A673 (cell line): Measurements from ENCODE around the gene MRPS26. TPM values are rescaled to one million over a fixed set of nuclear protein-coding genes. Genes with fewer than 3 reads are reported as not detected.

Experiments
- BruUV-seq: library from RNA; stranded (reverse); fragments of 400-500 nt; replicated peaks from 2 replicates; lab custom pipeline; 2021; lab: Mats Ljungman, UMichigan
- CTCF ChIA-PET: fragments of 300-600 bp; sonication (Branson Sonifier 250); formaldehyde crosslinking; loops from one replicate; lab custom pipeline; 2022; ENCODE audit warnings: antibody characterized with exemption; lab: Charles Lee
- POLR2A ChIA-PET: fragments of 300-600 bp; sonication (Branson Sonifier 250); formaldehyde crosslinking; loops from one replicate; lab custom pipeline; 2022; ENCODE audit warnings: antibody characterized with exemption; ENCODE audit not compliant: low non-redundant PET; lab: Charles Lee
- DNase-seq: peaks from one replicate; pipeline ENCODE4 v3.0.0-alpha.2; 2015; ENCODE audit warnings: low spot score
- H3K27ac ChIP-seq: fragments of 200-600 bp; sonication (generic); 2 replicates; pipeline ENCODE4 v1.5.1; 2016; ENCODE audit warnings: mixed run types, low read depth, mild to moderate bottlenecking, mixed read lengths, antibody characterized with exemption, low read length; ENCODE audit not compliant: poor library complexity, severe bottlenecking
- H3K27me3 ChIP-seq: fragments of 200-600 bp; sonication (generic); replicated peaks from 2 replicates; pipeline ENCODE4 v1.6.1; 2017; ENCODE audit warnings: mixed run types, low read depth, mild to moderate bottlenecking, mixed read lengths, antibody characterized with exemption, low read length; ENCODE audit not compliant: insufficient read depth, poor library complexity
- H3K36me3 ChIP-seq: fragments of 200-600 bp; sonication (generic); 2 replicates; pipeline ENCODE4 v1.6.1; 2016; ENCODE audit warnings: mixed run types, mild to moderate bottlenecking, mixed read lengths, antibody characterized with exemption, low read length; ENCODE audit not compliant: insufficient read depth, poor library complexity, severe bottlenecking
- H3K4me1 ChIP-seq: fragments of 200-600 bp; sonication (generic); 2 replicates; pipeline ENCODE4 v1.6.1; 2017; ENCODE audit warnings: mixed run types, mild to moderate bottlenecking, mixed read lengths, antibody characterized with exemption, low read length; ENCODE audit not compliant: insufficient read depth, poor library complexity, severe bottlenecking
- H3K4me3 ChIP-seq: fragments of 200-600 bp; sonication (generic); 2 replicates; pipeline ENCODE4 v1.5.1; 2016; ENCODE audit warnings: low read depth, mixed run types, mild to moderate bottlenecking, mixed read lengths, low read length; ENCODE audit not compliant: poor library complexity, severe bottlenecking
- H3K9me3 ChIP-seq: fragments of 200-600 bp; sonication (generic); 2 replicates; pipeline ENCODE4 v1.6.1; 2016; ENCODE audit warnings: mixed run types, low read depth, mild to moderate bottlenecking, mixed read lengths, antibody characterized with exemption, low read length; ENCODE audit not compliant: poor library complexity, severe bottlenecking
- EZH2 ChIP-seq: fragments of 200-600 bp; sonication (generic); IDR thresholded peaks from 2 replicates; pipeline ENCODE4 v1.6.1; 2017; ENCODE audit warnings: borderline replicate concordance, low read depth, mild to moderate bottlenecking, mixed read lengths, antibody characterized with exemption, low read length; ENCODE audit not compliant: poor library complexity, severe bottlenecking
- intact Hi-C: fragments of 100-400 bp; cut with micrococcal nuclease; formaldehyde crosslinking; loops from one replicate; pipeline ENCODE4 v1.10.0; 2022; ENCODE audit not compliant: unreplicated experiment
- total RNA-seq: library from RNA; stranded (reverse); gene quantifications from 2 replicates; pipeline ENCODE4 v1.2.3, GENCODE V29; 2021
- TF ChIP-seq, protein P1 (sequence below): fragments of 300-800, 200-600 bp; sonication (generic); conservative IDR thresholded peaks from 2 replicates; pipeline ENCODE4 v1.5.1; 2017; ENCODE audit warnings: low read depth, mild to moderate bottlenecking, antibody characterized with exemption, low read length, moderate library complexity, mixed read lengths

Gene MRPS26
- total RNA-seq, 1 experiment from 2014 or later: 73.4 TPM

- Histone ChIP-seq H3K27me3 (no peaks in the 10 kb centered on the region), H3K4me1 (no peaks in the 10 kb centered on the region), H3K27ac (no peak overlapping the region), H3K4me3 (no peak overlapping the region), H3K9me3 (no peaks in the 10 kb centered on the region), H3K36me3 (peaks cover 49% of the 10 kb centered on the region)
- no TSS peak for BruUV-seq
- DNase-seq: no peak
- no peak for TF ChIP-seq EZH2
- TF ChIP-seq, protein P1, sequence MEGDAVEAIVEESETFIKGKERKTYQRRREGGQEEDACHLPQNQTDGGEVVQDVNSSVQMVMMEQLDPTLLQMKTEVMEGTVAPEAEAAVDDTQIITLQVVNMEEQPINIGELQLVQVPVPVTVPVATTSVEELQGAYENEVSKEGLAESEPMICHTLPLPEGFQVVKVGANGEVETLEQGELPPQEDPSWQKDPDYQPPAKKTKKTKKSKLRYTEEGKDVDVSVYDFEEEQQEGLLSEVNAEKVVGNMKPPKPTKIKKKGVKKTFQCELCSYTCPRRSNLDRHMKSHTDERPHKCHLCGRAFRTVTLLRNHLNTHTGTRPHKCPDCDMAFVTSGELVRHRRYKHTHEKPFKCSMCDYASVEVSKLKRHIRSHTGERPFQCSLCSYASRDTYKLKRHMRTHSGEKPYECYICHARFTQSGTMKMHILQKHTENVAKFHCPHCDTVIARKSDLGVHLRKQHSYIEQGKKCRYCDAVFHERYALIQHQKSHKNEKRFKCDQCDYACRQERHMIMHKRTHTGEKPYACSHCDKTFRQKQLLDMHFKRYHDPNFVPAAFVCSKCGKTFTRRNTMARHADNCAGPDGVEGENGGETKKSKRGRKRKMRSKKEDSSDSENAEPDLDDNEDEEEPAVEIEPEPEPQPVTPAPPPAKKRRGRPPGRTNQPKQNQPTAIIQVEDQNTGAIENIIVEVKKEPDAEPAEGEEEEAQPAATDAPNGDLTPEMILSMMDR: no peak
- intact Hi-C loops: no loop called here
- POLR2A ChIA-PET: no interaction called here
- CTCF ChIA-PET: no interaction called here
These were observed 17.9 kb upstream of the MRPS26 start for GRCh38 chr20:3027987-3028386.

- no peak overlapping the region for H3K4me3 ChIP-seq
- no peak overlapping the region for H3K27ac ChIP-seq
- intact Hi-C loops: no loop called here
- no peak for DNase-seq
- TF ChIP-seq, protein P1: no peak
- TF ChIP-seq EZH2: no peak
- H3K9me3 ChIP-seq: no peaks in the 10 kb centered on the region
- CTCF ChIA-PET: no interaction called here
- no peaks in the 10 kb centered on the region for H3K27me3 ChIP-seq
- H3K4me1 ChIP-seq: no peaks in the 10 kb centered on the region
- POLR2A ChIA-PET: no interaction called here
- BruUV-seq: no TSS peak
- H3K36me3 ChIP-seq: peaks cover 46% of the 10 kb centered on the region
These were observed 14.2 kb upstream of the MRPS26 start for GRCh38 chr20:3031524-3032147.

- Histone ChIP-seq H3K4me3 (no peak overlapping the region), H3K27me3 (no peaks in the 10 kb centered on the region), H3K27ac (no peak overlapping the region), H3K4me1 (no peaks in the 10 kb centered on the region), H3K9me3 (no peaks in the 10 kb centered on the region), H3K36me3 (peaks cover 44% of the 10 kb centered on the region)
- no peak for TF ChIP-seq EZH2
- TF ChIP-seq, protein P1: no peak
- no peak for DNase-seq
- no TSS peak for BruUV-seq
- ChIA-PET CTCF (no interaction called here), POLR2A (no interaction called here)
- intact Hi-C loops: no loop called here
These were observed 13.2 kb upstream of the MRPS26 start for GRCh38 chr20:3032624-3033023.
